Bronchial epithelial cell (primary cell): Measurements from ENCODE around the gene RWDD1. TPM values are rescaled to one million over a fixed set of nuclear protein-coding genes. Genes with fewer than 3 reads are reported as not detected.
A peak's percentile ranks its signal among the peaks of the same experiment; 100 is the strongest.

ENCODE experiments used
- DNase-seq: peaks from one replicate; pipeline ENCODE4 v3.0.0-alpha.2; 2010; ENCODE audit warnings: low read depth
- FAIRE-seq: peaks from 2 replicates; lab custom pipeline; 2011; peaks lifted over from hg19 to GRCh38; lab: Jason Lieb, UNC
- H3K27me3 ChIP-seq: 2 replicates; pipeline ENCODE4 v1.5.1; 2011; ENCODE audit warnings: low read length; ENCODE audit not compliant: control insufficient read depth, insufficient read depth
- H3K36me3 ChIP-seq: 2 replicates; pipeline ENCODE4 v1.5.1; 2011; ENCODE audit warnings: low read length; ENCODE audit not compliant: control insufficient read depth, insufficient read depth
- H3K4me3 ChIP-seq: 2 replicates; pipeline ENCODE4 v1.5.1; 2011; ENCODE audit warnings: mild to moderate bottlenecking, low read depth, low read length, control low read depth
- CTCF ChIP-seq: IDR thresholded peaks from 2 replicates; pipeline ENCODE4 v1.5.1; 2011; ENCODE audit warnings: mild to moderate bottlenecking, moderate library complexity, low read length, control low read depth, inconsistent platforms; ENCODE audit not compliant: insufficient read depth, severe bottlenecking
- total RNA-seq: library from RNA; depleted of rRNA; stranded (reverse); fragments of >200 nt; gene quantifications from 2 replicates; pipeline ENCODE4 v1.2.1, GENCODE V29; 2014

The RWDD1 gene
- total RNA-seq, 1 donor from 2014 or later, result 19.5 TPM

GRCh38 chr6:116553451-116553850 is 17.9 kb upstream of the RWDD1 start, which contains the start of gene CALHM4:
Gene CALHM4 (plus strand): TSS chr6:116553751. CDS start chr6:116553794, 43 bp downstream.
- no peak for TF ChIP-seq CTCF
- FAIRE-seq (no peak), DNase-seq (no peak)
- Histone ChIP-seq H3K4me3 (no peak within 1 kb of the TSS), H3K27me3 (no peaks in the 10 kb centered on the region), H3K36me3 (no peaks in the 10 kb centered on the region)

GRCh38 chr6:116556065-116556464 is 15.2 kb upstream of the RWDD1 start:
- peak; percentile 60 for DNase-seq
- no peak for FAIRE-seq
- no peaks in the 10 kb centered on the region for H3K27me3 ChIP-seq
- no peaks in the 10 kb centered on the region for H3K36me3 ChIP-seq
- no peak for TF ChIP-seq CTCF
- H3K4me3 ChIP-seq, result no peak overlapping the region

GRCh38 chr6:116556814-116557415 is 14.4 kb upstream of the RWDD1 start:
- Histone ChIP-seq H3K27me3 (no peaks in the 10 kb centered on the region), H3K36me3 (no peaks in the 10 kb centered on the region), H3K4me3 (no peak overlapping the region)
- no peak for FAIRE-seq
- DNase-seq, result no peak
- TF ChIP-seq CTCF, result no peak

GRCh38 chr6:116557893-116558292 is 13.4 kb upstream of the RWDD1 start:
- DNase-seq (peak; percentile 99), FAIRE-seq (peak; percentile 97)
- Histone ChIP-seq H3K36me3 (no peaks in the 10 kb centered on the region), H3K27me3 (no peaks in the 10 kb centered on the region), H3K4me3 (no peak overlapping the region)
- no peak for TF ChIP-seq CTCF

GRCh38 chr6:116560130-116560529 is 11.2 kb upstream of the RWDD1 start:
- no peaks in the 10 kb centered on the region for H3K27me3 ChIP-seq
- H3K4me3 ChIP-seq, result no peak overlapping the region
- H3K36me3 ChIP-seq, result no peaks in the 10 kb centered on the region
- FAIRE-seq, result no peak
- no peak for TF ChIP-seq CTCF
- no peak for DNase-seq
